ENCODE results near the gene CEP164. TPM values are rescaled to one million over a fixed set of nuclear protein-coding genes. Genes with fewer than 3 reads are reported as not detected.

The CEP164 gene
- total RNA-seq, 1 experiment from 2014 or later: 33.9 TPM

GRCh38 chr11:117284053-117284452 lies 43.6 kb upstream of the CEP164 start:
- Histone ChIP-seq H3K79me2 (ENCODE audit: low read depth) (no peaks in the 10 kb centered on the region), H4K20me1 (ENCODE audit: insufficient read depth) (no peaks in the 10 kb centered on the region), H2AFZ (no peak overlapping the region), H3K4me3 (no peak overlapping the region), H3F3A (ENCODE audit: insufficient read depth, low read depth) (no peaks in the 10 kb centered on the region), H3K4me1 (replicated peaks; ENCODE audit: insufficient read depth) (no peaks in the 10 kb centered on the region), H3K9me2 (ENCODE audit: insufficient read depth) (no peaks in the 10 kb centered on the region), H3K27ac (no peak overlapping the region), H3K27me3 (ENCODE audit: insufficient read depth, low read depth) (no peaks in the 10 kb centered on the region), H3K9me3 (ENCODE audit: insufficient read depth, low read depth) (no peaks in the 10 kb centered on the region), H3K4me2 (no peak overlapping the region), H3K36me3 (ENCODE audit: low read depth) (peaks cover 18% of the 10 kb centered on the region; the same call in 1 of the 2 replicates)
- intact Hi-C loops (cut with micrococcal nuclease; ENCODE audit: unreplicated experiment): no loop called here
- ChIA-PET CTCF (no interaction called here), POLR2A (ENCODE audit: unreplicated experiment) (no interaction called here)
- BruUV-seq (replicated peaks): no TSS peak
- no peak for DNase-seq
- TF ChIP-seq EZH2 (IDR thresholded peaks at IDR 0.05; ENCODE audit: low read depth): no peak
- no peak for TF ChIP-seq CTCF (conservative IDR thresholded peaks at IDR 0.05)

- H3K27me3 ChIP-seq (ENCODE audit: insufficient read depth, low read depth): no peaks in the 10 kb centered on the region
- H3K4me2 ChIP-seq: no peak overlapping the region
- H3K4me1 ChIP-seq (replicated peaks; ENCODE audit: insufficient read depth): no peaks in the 10 kb centered on the region
- no peaks in the 10 kb centered on the region for H3K9me2 ChIP-seq (ENCODE audit: insufficient read depth)
- no TSS peak for BruUV-seq (replicated peaks)
- no peak overlapping the region for H2AFZ ChIP-seq
- no peaks in the 10 kb centered on the region for H4K20me1 ChIP-seq (ENCODE audit: insufficient read depth)
- no peak for TF ChIP-seq CTCF (conservative IDR thresholded peaks at IDR 0.05)
- TF ChIP-seq EZH2 (IDR thresholded peaks at IDR 0.05; ENCODE audit: low read depth): no peak
- no peak overlapping the region for H3K4me3 ChIP-seq
- H3K36me3 ChIP-seq (ENCODE audit: low read depth): peaks cover 18% of the 10 kb centered on the region; the same call in 1 of the 2 replicates
- no peaks in the 10 kb centered on the region for H3K79me2 ChIP-seq (ENCODE audit: low read depth)
- intact Hi-C loops (cut with micrococcal nuclease; ENCODE audit: unreplicated experiment): no loop called here
- DNase-seq: no peak
- no peaks in the 10 kb centered on the region for H3F3A ChIP-seq (ENCODE audit: insufficient read depth, low read depth)
- POLR2A ChIA-PET (ENCODE audit: unreplicated experiment): no interaction called here
- H3K27ac ChIP-seq: no peak overlapping the region
- CTCF ChIA-PET: no interaction called here
- H3K9me3 ChIP-seq (ENCODE audit: insufficient read depth, low read depth): no peaks in the 10 kb centered on the region
Measured at GRCh38 chr11:117286588-117286987, 41.1 kb upstream of the CEP164 start.

- H3K9me3 ChIP-seq (ENCODE audit: insufficient read depth, low read depth): no peaks in the 10 kb centered on the region
- peaks cover 18% of the 10 kb centered on the region; the same call in 1 of the 2 replicates for H3K36me3 ChIP-seq (ENCODE audit: low read depth)
- no peaks in the 10 kb centered on the region for H3K9me2 ChIP-seq (ENCODE audit: insufficient read depth)
- no peaks in the 10 kb centered on the region for H3F3A ChIP-seq (ENCODE audit: insufficient read depth, low read depth)
- no peak overlapping the region for H3K4me3 ChIP-seq
- H3K4me1 ChIP-seq (replicated peaks; ENCODE audit: insufficient read depth): no peaks in the 10 kb centered on the region
- no peak for TF ChIP-seq CTCF (conservative IDR thresholded peaks at IDR 0.05)
- no peak for TF ChIP-seq EZH2 (IDR thresholded peaks at IDR 0.05; ENCODE audit: low read depth)
- H3K27me3 ChIP-seq (ENCODE audit: insufficient read depth, low read depth): no peaks in the 10 kb centered on the region
- no peaks in the 10 kb centered on the region for H3K79me2 ChIP-seq (ENCODE audit: low read depth)
- no peak for DNase-seq
- POLR2A ChIA-PET (ENCODE audit: unreplicated experiment): no interaction called here
- CTCF ChIA-PET: no interaction called here
- no peaks in the 10 kb centered on the region for H4K20me1 ChIP-seq (ENCODE audit: insufficient read depth)
- no peak overlapping the region for H3K4me2 ChIP-seq
- BruUV-seq (replicated peaks): no TSS peak
- H3K27ac ChIP-seq: no peak overlapping the region
- intact Hi-C loops (cut with micrococcal nuclease; ENCODE audit: unreplicated experiment): no loop called here
- H2AFZ ChIP-seq: no peak overlapping the region
Measured at GRCh38 chr11:117287668-117288067, 40.0 kb upstream of the CEP164 start.
